Activated effector memory CD4-positive, alpha-beta T cell treated with anti-CD3 and anti-CD28 coated beads, Interleukin-2, amount 50 U/mL, for 16 hours (primary cell): ENCODE measurements around the gene CEP164.

Experiments used
- DNase-seq: peaks from one replicate; pipeline ENCODE4 v3.0.0-alpha.2; 2020

The CEP164 gene

DNA sequence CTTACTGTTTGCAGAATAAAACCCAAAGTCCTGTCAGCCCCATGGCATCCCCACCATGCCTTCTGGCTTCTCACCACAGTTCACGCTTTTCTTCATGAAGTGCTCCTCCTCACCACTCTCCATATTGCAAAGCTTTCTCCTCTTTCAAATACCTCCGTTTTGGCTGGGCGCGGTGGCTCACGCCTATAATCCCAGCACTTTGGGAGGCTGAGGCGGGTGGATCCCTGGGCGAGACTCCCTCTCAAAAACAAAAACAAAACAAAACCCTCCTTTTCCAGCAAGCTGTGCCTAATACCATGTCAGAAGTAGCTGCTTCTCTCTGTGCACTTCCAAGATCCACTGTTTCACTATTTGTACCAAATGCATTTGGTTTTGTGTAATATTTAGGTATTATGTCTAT lies 18.3 kb upstream of the CEP164 start:
- no peak for DNase-seq

DNA sequence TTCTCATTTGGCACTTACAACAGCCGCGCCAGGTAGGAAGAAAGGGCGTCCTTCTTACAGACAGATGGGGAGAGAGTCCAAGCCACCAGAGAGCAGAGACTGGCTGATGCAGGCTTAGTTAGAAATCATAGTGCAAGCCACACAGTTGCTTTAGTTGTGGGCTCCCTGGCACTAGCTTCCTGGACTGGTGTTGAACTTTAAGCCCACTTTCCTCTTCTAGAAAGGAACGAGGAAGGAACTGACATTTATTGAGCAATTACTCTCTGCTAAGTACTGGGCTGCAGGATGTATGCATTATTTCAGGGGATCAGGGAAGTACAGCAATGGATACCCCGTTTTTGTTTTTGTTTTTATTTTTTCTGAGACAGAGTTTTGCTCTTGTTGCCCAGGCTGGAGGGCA lies 14.6 kb upstream of the CEP164 start:
- DNase-seq: no peak

DNA sequence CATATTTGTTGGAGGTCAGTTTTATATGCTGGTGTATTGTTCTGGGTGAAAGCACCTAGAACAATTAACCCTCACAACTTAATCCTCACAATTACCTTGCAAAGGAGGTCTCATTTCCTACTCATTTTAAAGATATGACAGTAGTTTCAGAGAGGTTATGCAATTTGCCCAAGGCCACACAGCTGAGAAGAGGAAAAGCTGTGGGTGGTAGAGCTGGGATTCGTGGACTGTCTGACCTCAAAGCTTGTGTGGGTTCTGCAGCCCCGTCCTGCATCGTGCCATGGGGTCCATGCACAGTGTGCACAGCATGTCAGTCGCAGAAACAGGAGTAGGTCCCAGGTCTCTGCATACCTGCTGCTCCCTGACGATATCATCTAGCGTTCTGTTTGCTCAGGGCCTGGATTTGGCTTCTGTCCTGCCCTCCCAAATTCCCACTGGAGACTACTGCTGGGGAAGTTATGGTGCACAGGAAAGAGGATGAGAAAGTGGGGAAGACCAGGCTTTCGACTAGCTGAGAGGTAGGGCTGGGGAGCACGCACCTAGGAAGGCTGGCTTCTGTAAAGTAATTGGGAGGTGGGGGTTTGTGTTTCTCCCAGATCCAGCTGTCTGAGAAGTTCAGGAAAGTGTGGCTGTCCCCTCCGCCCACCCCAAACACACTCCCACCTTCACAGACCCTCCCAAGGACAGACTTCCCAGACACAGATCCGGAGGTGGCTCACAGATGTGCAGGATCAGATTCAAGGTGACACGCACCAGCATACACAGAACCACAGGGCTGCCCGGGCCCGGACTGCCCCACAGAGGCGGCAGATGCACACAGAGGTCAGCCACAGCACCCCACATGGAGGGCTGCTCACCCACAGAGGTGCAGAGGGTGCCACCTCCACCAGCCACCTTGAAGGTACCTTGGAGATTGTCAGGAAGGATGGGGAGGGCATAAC lies 13.6 kb upstream of the CEP164 start:
- DNase-seq: no peak

DNA sequence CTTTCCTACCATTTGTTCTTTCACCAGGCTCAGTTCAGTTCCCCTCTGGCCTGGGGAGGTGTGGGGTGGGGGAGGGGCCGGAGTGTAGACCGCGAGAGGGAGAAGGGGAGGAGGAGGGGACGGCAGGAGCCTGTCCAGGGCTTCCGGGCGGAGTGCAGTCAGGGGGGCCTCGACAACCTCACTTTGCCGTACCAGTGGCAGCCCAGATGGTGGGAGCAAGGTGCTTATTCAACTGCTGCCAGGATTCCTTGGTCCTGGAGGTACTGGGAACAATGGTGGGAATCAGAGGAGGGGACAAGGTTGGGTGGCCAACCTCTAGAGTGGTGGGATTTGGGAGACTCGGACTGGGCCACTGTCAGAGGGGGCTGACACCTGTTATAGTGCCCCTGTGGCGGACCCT lies 12.8 kb upstream of the CEP164 start:
- DNase-seq: no peak

DNA sequence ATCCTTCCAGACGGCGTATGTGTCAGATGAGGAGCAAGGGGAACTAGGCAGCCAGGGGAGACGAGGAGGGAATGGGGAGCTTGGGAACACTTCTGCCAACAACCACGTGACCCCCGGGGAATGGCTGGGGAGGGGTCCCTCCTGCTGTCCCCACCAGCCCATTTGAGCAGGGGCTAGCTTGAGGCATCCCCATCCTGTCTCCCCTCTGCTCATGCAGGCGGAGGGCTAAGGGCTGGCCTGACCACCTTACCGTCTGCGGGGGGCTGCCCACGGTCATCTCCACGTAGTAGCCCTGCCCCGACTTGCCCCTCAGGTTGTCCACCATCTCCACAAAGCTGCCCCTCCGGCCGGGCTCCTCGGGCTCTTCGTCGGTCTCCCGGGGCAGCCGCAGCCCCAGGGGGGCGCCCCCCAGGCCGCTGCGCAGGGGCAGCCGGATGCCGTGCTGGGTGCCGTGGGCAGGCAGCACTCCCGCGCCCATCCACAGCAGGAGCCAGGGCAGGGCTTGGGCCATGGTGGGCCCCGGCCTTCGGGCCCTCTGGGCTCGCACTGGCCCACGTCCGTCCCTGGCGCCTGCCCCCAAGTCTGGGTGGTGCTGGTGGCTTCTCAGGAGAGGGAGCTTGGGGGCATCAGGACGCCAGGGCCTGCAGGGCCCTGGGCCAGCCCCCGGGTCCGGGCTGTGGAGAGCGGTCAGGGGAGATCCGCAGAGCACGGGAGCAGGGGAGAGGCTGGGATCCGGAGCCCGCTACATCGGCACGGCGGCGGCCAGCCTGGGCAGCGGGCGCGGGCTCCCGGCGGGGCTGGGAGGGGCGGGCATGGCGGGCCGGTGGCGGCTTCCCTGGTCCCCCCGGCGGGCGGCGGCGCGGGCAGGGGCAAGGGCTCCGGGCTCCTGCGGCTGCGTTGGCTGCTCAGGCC lies 12.1 kb upstream of the CEP164 start:
- DNase-seq: peak; percentile 70

DNA sequence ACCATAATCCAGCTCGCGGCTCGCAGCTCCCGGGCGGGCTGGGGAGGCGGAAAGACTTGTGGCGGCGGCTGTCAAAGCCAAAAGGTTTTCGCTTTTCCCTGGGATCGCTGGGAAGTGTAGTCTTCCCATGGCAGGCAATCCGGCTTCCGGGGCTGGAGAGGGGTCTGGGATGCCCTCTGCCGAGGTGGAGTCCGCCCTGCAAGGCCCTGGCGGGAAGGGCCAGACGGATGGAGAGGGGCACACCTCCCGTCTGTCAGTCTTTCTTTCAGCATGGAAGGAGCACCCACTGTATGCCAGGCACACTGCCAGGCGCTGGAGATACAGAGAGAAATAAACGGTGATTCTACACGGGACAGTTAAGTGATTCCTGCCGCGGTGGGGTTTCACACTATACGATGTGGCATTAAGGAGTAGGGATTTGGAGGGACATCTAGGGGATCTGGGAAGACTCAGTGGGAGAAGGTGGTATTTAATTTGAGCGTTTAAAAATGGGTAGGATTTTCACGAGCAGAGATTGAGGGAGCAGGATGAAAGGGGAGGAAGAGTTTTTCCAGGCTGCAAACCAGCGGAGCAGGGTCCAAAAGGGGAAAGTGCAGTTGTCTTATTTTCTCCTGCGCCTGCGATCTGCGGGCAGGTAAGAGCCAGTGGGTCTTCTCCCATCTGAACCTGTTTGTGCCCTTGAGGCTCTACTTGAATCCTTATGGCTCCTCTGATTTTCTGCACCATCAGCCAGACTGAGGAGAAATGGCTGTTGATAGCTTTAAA lies 11.3 kb upstream of the CEP164 start, which contains the start of gene BACE1:
TSS of gene BACE1 (minus strand) at position 60 of the 765 bp plus-strand sequence. CDS start 461 bp downstream, outside the sequence.
- DNase-seq: no peak

DNA sequence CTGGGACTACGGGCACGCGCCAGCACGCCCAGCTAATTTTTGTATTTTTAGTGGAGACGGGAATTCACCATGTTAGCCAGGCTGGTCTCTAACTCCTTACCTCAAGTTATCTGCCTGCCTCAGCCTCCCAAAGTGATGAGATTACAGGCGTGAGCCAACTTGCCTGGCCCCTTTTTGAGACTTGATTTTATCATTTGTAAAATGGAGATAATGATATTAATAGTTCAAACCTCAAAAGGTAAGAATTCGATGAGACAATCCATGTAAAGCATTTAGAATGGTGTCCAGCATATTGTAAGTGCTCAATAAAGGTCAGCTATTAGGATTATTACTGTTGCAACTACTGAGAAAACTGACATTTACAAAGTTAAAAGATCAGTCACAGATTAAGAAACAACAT lies 8.9 kb upstream of the CEP164 start:
- no peak for DNase-seq

DNA sequence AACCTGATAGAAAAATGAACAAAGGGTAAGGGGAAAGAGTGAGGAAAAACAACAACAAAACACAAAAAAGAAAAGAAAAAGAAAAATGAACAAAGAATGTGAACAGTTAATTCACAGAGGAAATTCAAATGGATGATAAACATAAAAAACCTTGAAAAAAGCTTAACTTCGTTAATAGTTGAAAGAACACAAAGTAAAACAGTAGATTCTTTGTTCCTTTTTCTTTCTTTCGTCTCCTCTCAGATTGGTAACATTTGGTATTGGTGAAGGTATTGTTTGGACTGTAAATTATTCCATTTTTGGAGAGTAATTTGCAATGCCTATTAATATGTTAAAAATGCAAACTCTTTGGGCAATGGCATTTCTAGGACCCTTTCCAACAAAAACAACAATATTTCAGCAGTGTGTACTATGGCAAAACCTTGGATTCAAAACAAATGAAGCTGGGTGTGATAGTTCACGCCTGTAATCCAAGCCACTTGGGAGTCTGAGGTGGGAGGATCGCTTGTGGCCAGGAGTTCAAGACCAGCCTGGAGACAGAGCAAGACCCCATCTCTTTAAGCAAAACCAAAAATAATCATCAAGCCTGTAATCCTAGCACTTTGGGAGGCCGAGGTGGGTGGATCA lies 8.3 kb upstream of the CEP164 start:
- DNase-seq: no peak

DNA sequence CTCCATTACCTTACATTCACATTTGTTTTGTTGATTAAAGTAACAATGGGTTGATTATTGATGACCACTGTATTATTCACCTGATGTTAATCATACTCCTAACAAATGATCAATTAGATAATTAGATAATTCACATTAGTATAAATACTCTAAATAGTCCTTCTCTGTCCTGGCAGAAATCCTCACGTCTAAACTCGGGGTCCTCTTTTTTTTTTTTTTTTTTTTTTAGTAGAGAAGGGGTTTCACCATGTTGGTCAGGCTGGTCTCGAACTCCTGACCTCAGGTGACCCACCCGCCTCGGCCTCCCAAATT lies 443 bp upstream of the CEP164 start:
- DNase-seq: peak; percentile 42

DNA sequence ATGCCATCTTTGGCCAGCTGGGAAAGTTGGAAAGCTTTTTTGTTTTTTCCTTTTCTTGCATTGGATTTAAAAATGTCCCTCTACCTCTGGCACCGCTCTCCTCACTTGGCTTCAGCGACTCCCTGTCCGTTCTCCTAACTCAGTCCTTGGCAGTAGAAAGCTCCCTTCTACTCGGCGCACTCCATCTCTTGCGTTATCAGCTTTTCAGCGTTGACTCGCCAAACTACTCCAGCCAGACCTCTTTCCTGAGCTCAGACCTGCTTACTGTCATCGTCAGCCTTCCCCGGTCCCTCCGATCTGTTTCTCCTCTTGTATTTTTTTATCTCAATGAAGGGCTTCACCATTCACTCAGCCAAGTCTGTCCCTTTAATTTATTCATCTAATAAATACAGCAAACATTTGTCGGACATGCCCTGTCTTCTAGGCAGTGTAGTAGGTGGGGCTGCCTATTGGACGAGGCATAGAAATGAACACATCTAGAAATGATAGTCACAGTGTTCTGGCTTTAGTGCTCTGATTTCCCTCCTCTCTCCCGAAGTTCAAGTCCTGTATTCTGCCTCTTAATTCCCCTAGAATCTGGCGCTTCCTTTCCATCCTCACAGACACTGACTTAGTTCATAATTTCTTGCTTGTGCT lies 839 bp downstream of the CEP164 start:
- DNase-seq: no peak

DNA sequence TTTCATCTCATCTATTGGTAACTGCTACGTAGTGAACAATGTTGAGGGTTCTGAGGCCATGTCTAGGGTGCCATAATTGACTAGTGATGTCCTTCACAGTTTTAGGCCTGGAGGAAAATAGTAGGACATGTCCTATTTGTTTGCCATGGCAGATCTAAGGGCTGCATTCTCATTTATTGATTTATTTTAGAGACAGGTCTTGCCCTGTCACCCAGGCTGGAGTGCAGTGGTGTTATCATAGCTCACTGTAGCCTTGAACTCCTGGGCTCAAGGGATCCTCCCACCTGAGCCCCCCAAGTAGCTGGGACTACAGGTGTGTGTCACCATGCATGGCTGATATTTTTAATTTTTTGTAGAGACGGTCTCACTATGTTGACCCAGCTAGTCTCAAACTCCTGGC lies 5.2 kb downstream of the CEP164 start:
- DNase-seq: no peak

DNA sequence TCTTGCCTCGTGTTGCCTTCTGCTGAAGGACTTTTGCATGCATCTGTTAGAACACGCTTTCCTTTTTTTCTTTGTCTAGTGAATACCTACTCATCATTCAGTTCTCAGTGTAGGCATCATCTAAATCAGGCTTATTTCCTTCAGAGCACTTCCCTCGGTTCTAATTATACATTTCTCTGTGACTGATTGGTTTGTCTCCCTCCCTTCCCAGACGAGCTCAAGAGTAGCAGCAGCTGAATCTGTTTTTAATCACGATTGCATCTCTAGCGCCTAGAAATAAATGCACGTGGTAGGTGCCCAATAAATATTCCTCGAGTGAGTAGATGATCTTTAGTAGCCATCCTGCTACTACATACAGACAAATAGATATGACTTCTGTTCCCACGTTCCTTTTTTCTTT lies 6.3 kb downstream of the CEP164 start:
- no peak for DNase-seq

DNA sequence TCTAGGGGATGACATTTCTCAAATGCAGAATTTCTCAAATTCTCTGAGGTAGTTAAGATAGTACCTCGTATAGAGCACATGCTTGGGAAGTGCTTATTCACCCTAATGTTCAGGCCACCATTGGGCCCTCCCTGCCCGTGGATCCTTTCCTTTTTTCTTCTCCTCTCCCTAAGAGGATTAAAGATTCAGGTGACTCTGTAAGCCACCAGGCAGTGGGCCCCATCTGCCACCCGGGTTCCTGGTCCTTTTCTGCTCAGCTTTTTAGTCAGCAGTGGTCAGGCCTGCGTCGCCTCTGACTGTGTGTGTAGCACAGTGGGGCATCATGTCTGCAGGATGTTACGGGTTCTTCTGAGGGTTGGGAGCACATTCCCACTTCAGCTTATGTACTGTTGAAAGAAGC lies 7.2 kb downstream of the CEP164 start:
- DNase-seq: no peak

DNA sequence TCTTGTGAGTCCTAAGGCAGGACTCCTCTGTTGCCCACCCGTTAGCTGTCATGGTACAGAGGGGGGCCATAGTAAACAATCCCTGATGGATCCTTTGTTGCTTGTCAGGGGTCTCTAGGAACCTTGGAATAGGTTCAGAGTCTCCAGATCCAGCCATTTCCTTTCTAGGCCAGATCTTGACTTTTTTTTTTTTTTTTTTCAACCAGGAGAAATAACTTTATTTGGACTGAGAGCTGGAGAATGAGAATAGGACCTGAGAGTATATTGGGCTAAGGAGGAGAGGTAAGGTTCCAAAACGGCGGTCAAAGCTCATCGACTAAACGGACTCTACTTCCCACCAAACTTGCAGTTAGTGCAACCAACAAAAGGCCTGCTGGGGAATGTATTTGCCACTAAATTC lies 7.7 kb downstream of the CEP164 start:
- DNase-seq: no peak

DNA sequence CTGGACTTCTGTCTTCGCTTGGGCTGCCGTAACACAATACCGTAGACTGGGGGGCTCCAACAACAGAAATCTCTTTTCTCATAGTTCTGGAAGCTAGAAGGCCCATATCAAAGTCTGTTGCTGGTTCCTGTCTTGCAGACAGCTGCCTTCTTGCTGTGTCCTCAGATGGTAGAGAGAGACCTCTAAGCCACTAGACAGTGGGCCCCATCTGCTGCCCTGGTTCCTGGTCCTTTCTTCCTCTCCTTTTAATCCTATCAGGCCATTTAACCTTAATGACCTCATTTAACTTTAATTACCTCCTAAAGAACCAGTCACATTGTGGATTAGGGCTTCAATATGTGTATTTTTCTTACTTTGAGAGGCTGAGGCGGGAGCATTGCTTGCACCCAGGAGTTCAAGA lies 9.4 kb downstream of the CEP164 start:
- DNase-seq: no peak

DNA sequence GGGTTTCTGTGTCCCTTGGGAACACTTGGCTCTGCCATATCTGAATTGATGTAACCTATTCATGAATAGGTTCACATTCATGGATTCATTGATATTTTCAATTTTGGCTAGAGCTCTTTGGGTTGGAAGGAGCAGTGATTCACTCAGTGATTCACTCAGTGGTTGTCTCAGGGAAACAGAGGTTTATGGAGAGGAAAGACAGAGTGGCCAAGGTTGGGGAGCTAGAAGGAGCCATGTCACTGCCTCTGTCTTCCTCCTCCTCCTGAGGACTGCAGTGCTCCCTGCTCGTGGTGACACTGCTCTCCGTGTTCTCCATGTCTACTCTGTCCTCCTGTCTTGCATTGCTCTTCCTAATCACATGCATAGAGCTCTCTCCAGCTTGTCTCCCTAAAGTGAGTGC lies 17.4 kb downstream of the CEP164 start:
- no peak for DNase-seq

DNA sequence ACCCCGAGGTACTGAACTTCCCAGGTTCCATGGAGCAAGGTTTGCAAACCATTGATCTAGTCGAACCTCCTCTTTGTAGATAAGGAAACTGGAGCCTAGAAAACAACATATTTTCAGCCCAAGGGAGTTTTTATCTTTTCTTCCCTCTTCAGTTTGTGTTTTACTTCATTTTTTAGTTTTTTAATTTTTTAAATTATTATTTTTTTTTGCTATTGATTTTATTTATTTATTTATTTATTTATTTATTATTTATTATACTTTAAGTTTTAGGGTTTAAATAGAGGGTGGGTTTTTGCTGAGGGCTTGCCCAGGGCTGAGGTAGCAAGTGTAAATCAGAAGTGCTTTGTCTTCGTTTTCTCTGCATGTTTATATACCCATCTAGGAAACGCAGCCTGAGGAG lies 26.9 kb downstream of the CEP164 start:
- no peak for DNase-seq

DNA sequence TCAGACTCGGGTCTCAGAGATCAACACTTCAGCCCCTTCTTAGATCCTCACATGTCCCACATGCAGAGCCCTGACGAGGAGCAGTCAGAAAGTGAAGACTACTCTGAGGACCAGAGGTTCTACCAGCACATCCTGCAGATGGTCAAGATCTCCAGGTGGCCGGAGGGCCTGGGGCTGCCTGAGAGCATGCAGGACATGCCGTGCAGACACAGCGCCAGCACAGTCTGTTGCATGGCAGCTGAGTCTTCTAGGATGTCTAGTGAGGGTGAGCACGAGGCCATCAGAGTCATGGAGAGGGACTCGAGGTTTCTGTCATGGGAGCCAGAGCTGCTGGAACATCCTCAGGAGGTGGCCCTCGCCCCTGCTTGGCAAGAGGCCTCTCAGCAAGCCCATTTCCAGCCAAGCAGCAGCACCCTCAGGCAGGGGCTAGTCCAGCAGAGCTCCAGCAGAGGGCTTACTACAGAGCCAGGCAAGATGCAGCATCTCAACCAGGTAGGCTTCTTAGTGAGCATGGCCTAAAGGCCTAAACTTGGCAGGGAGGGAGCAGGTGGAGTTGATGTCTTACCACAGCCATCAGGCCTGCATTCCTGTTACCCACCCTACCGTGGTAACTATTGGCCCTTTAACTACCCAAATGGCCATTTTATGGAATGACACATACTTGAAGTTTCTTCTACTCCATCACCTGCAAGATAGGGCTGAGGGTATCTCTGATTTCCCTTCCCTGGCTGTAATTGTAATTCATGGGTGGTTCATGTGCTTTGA lies 28.7 kb downstream of the CEP164 start:
- DNase-seq: no peak

DNA sequence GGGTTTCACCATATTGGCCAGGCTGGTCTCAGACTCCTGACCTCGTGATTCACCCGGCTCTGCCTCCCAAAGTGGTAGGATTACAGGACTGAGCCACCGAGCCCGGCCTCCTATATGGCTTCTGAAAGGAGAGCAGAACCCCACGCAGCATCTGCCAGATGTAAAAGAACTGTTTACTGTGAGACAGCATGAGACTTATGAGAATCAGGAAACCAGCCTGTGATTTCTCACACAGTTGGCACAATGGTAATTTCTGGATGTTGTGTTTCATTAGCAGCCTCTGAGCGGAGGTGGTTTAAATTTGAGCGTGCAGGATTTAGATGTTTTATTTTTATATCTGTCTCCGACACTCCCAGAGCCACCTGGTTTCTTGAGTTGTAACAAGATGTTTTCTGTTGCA lies 33.8 kb downstream of the CEP164 start:
- no peak for DNase-seq

DNA sequence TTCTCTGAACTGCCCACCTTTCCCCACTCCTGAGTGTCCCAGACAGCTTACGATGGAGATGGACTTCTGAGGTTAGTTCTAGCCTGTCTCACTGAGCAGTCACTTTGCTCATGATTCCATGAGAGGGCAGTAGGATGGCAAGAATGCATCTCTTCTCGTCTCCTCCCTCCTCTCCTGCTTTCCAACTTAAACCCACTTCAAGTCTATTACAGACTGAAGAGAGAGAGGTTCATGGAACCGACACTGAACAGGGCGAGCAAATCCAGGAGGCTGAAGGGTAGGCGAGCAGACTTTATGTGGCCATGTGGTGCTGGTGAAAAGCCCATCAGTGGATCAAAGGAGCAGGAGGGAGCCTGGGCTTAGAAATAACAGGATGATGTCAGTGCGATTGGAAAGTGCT lies 38.6 kb downstream of the CEP164 start:
- DNase-seq: no peak

DNA sequence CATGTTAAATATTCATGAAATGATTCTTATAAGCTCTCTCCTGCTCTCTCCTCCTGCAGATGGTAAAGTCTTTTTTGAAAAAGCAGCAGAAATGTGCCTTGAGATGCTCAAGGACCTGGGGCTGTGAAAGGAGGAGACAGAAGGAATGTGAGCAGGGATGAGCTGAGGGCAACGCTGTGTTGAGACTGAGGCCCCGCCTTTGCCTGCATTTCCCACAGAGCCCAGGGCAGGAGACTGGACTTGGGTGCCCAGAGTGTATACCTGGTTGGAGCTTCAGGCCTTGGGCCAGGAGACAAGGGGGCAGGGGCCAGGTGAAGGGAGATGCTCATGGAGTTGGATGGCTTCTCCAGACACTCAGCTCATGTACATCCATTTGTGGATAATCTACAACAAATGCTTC lies 39.2 kb downstream of the CEP164 start:
- DNase-seq: no peak
